HG02610 (cell line): ENCODE data around the gene OLFM2.
"Not testable (repeated sequence)": the region's sequence is repeated elsewhere in the genome, so short reads cannot be mapped to it uniquely, and the experiment has no call there.

Experiments
- ATAC-seq: cut with Tn5 transposase; IDR thresholded peaks from one replicate; pipeline ENCODE4 v1.9.1; 2021; ENCODE audit warnings: mild to moderate bottlenecking, moderate library complexity; ENCODE audit not compliant: unreplicated experiment

OLFM2 gene

DNA sequence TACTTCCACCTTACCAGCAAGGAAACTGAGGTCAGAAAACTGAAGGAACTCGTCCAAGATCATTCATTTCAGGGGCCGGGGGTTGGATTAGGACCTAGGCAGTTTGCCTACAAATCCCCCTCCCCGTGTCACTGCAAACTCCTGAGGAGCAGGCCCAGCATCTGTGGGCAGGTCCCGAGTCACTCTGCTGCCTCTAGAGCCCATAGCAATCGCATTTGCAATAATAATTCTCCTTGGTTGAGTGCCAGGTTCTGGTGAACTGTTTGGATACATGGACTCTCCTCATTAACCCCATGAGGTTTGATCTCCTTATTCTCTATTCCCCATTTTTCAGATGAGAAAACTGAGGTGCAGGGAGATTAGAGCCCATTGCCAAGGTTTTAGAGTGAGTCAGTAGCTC is 100.3 kb downstream of the OLFM2 start:
- no peak for ATAC-seq

- ATAC-seq = peak; percentile 14
Measured at GRCh38 chr19:9835507-9835949, 100.8 kb downstream of the OLFM2 start.

GRCh38 chr19:9834726-9835506 is 101.4 kb downstream of the OLFM2 start, which contains the start of gene PIN1:
TSS of gene PIN1 (plus strand) at chr19:9835318. CDS start at chr19:9835345, 27 bp downstream.
- peak; percentile 97 for ATAC-seq

- no peak for ATAC-seq
Measured at GRCh38 chr19:9834307-9834725, 102.0 kb downstream of the OLFM2 start.

- no peak for ATAC-seq
Measured at GRCh38 chr19:9828551-9829063, 107.7 kb downstream of the OLFM2 start.

DNA sequence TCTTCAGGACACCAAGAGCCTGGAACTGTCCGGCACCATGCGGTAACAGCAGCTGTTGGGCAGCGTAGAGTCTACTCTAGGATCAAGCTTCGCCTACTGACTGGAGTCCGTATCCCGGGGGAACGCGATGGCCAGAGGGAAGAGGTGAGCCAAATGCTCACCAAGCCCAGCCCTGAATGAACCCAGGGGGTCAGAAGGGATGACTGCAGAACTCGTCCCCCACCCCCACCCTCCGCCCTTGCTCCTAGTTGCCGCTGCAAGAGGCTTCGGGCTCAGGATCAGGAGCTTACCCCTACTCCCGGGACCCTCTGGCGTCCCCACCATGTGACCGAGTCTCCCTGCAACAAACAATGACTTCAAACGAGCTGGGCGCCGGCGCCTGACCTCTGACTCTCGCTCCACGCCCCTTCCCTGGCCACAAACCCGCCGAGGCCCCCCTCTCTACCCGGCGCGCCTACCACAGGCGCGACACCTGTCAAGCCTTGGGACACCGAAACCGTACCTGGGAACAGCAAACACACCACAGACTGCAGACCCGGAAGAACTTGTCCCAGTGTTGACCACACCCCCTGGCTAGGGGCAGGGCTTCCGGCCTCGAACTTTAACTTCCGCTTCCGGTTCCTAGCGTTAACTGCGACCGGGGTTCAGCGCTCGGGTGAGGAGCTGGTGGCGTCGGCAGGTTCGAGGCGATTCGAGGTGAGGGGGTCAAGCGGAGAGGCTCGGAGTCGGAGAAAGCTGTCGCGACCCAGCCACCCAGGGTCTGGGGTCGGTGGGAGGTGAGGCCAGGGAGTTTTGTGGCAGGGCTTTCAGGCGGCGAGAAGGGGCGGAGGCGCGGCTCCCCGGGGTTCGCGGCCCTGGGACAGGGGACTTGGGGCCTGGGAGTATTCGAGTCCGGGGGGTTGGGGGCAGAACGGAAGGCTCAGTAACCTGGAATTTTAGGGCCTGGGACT is 108.8 kb downstream of the OLFM2 start, which contains the start of gene UBL5:
TSS of gene UBL5 (plus strand) at position 630 of the 950 bp plus-strand sequence. CDS start 420 bp downstream, outside the sequence.
- ATAC-seq = peak; percentile 80

DNA sequence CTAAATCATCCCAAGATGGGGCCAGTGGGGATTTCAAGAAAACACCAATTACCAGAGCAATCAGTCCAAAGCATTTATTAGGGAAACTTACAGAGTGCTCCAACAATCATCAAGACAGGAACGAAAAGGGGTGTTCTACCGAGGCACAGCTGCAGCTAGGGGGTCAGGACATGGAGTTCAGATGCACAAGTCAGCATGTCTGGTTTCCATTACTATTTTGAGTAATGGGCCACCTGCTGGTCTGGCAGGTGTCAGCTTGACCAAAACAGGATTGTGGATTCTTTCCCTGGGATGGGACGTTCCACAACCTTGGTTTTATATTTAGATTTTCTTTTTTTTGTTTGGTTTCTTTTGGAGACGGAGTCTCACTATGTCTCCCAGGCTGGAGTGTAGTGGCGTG is 112.5 kb downstream of the OLFM2 start:
- ATAC-seq = no peak

DNA sequence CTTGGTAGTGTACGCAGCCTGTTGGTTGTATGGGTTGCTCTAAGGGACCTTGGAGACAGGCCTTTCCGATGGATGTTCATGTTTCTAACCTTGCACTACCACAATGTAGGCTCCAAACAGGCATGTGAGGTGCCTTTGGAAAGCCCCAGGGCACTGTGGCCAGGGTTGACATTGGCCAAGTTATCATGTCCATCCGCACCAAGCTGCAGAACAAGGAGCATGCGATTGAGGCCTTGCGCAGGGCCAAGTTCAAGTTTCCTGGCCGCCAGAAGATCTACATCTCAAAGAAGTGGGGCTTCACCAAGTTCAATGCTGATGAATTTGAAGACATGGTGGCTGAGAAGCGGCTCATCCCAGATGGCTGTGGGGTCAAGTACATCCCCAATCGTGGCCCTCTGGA is 116.3 kb downstream of the OLFM2 start:
- not testable (repeated sequence) for ATAC-seq

GRCh38 chr19:9819596-9819909 is 116.8 kb downstream of the OLFM2 start:
- ATAC-seq = no peak

- ATAC-seq = peak; percentile 82
Measured at GRCh38 chr19:9818734-9819595, 117.3 kb downstream of the OLFM2 start, which contains the start of gene FBXL12. TSS of gene FBXL12 (minus strand) at chr19:9819079. CDS start at chr19:9818813, 266 bp downstream.

GRCh38 chr19:9818175-9818733 is 118.1 kb downstream of the OLFM2 start:
- no peak for ATAC-seq

GRCh38 chr19:9811139-9811538 is 125.2 kb downstream of the OLFM2 start:
- no peak for ATAC-seq

- no peak for ATAC-seq
Measured at GRCh38 chr19:9808855-9809824, 127.2 kb downstream of the OLFM2 start.

DNA sequence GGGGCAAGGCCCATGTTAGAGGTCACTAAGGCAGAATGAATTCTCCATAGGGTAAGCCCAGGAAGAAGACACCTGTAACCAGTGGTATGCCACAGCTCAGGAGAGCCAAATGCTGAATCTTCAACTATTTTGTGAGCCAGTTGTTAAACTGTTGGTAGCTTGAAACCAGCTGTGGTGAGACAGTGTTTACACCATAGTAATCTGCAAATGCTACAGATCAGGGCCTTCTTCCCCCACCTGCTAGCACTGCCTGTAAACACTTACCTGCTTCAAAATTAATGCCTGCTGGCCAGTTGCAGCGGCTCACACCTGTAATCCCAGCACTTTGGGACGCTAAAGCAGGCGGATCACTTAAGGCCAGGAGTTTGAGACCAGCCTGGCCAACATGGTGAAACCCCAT is 129.5 kb downstream of the OLFM2 start:
- ATAC-seq = no peak
